Forelimb muscle (tissue), 1 donor: ENCODE measurements around the gene SPOCK3. TPM values are rescaled to one million over a fixed set of nuclear protein-coding genes. Genes with fewer than 3 reads are reported as not detected.

Experiments used
- DNase-seq: peaks from one replicate; pipeline ENCODE4 v3.0.0-alpha.2; 2013; ENCODE audit warnings: low read depth
- polyA plus RNA-seq: library from polyadenylated mRNA; unstranded; fragments of 120-200 nt; gene quantifications from one replicate; pipeline ENCODE4 v1.2.1, GENCODE V29; 2013; ENCODE audit not compliant: insufficient read length

The SPOCK3 gene
- polyA plus RNA-seq, 1 donor, result 0.86 TPM

GRCh38 chr4:167176723-167177367 is 57.4 kb downstream of the SPOCK3 start:
- DNase-seq, result no peak

GRCh38 chr4:167171928-167172327 is 62.4 kb downstream of the SPOCK3 start:
- DNase-seq, result no peak

DNA sequence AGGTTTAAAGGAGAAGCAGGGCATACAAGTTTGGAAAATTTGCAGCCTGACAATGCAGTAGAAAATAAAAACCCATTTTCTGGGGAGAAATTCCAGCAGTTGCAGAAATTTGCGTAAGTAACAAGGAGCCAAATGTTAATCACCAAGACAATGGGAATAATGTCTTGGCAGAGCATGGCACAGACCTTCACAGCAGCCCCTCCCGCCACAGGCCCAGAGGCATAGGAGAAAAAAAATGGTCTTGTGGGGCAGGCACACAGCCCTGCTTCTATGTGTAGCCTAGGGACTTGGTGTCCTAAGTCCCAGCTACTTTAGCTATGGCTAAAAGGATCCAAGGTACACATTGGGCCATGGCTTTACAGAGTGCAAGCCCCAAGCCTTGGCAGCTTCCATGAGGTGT is 65.7 kb downstream of the SPOCK3 start:
- no peak for DNase-seq

DNA sequence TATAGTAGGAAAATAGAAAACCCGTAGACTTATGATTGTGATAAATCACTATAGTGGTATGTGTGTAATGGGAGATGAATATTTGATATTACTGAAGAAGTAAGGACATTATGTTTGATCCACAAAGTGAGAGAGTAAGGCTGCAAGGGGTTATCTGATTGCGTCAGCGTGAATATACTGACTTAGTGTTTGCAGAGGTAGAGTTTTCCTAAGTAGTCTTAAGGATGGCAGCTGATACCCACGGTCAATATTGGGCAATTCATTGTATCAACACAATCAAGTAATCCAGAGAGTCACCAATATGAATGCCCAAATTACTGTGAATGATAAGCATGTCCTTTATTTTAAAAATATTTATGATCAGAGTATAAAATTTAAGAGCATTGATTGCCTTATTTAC is 83.7 kb downstream of the SPOCK3 start:
- DNase-seq, result no peak

DNA sequence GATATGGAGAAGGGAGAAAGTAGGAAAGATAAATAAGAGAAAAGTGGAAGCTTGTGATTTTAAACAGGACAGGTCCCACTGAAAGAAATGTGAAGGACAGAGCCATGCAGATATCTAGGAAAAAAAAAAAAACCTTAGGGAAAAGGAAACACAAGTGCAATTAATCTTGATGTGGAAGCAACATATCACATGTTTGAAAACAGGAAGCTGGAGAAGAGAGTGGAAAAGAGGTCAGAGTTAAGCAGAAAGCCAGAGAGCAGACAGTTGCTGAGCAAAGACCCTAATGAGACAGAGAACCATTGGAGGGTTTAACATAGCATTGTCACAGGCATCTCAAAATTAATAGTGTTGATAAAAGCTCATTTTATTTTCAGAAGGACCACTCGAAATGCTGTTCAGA is 89.7 kb downstream of the SPOCK3 start:
- DNase-seq, result no peak

DNA sequence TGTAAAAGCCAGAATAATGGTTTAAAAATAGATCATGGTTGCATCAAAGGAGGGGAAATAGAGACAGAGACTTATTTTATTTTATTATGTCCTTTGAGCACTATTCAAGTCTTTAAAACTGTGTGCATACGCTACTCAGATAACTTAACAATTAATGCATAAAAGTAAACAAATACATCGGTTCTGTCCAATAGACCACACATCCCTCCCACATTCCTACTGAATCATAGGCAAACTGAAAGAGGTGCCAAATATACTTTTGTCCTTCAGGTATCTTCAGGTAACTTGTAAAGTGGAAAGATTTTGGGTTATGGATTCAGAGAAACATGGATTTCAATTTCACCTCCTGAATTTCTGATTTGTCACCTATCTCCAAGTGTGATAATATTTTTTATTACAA is 91.3 kb downstream of the SPOCK3 start:
- no peak for DNase-seq

DNA sequence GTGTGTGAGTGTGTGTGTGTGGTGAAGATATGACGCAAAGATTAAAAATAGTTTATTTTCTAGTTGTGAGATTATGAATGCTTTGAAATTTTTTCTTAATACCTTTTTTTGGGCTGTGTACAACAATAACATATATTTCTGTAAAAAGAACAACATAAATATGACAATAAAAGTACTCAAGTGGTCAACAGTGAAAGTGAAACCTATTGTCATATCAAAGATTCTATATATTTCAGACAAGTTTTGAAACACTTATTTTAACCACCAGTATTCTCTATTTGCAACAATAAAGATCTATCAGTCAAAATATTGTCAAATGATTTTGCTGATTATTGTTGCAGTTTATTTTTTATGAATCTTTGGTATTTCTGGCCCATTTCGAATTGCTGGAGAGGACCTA is 98.0 kb downstream of the SPOCK3 start:
- no peak for DNase-seq

- no peak for DNase-seq
These were observed 105.1 kb downstream of the SPOCK3 start for GRCh38 chr4:167129146-167129545.

- DNase-seq, result no peak
These were observed 114.9 kb downstream of the SPOCK3 start for GRCh38 chr4:167119392-167119791.

GRCh38 chr4:167117273-167117672 is 117.0 kb downstream of the SPOCK3 start:
- DNase-seq, result no peak

- DNase-seq, result no peak
These were observed 119.8 kb downstream of the SPOCK3 start for GRCh38 chr4:167114416-167114971.

DNA sequence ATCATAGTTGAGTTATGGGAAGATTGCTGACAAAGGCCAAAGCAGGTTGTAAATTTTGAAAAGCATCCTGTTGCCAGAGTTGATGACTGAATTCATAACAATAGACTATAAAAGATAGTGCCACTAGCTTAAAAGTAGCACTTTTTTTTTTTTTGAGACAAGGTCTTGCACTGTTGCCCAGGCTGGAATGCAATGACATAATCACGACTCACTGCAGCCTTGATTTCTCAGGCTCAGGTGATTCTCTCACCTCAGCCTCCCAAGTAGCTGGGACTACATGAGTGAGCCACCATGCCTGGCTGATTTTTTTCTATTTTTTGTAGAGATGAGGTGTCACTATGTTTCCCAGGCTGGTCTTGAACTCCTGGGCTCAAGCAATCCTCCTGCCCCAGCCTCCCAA is 122.7 kb downstream of the SPOCK3 start:
- no peak for DNase-seq

DNA sequence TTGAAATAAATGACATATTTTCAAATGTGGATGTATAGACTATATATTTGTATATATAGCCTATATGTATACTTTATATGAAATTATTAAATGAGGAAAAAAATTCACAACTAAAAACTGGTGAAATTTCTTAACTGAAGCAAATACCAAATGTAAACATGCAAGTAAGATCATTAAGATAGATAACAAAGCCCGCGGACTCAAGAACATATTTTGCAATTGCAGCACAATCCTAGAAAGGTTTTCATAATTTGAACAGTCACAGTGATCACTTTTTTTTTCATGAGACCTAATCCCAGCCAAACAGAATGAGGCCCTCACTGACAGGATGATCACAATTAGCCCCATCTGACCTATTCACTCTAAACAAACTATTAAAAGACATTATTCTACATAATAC is 123.2 kb downstream of the SPOCK3 start:
- no peak for DNase-seq

DNA sequence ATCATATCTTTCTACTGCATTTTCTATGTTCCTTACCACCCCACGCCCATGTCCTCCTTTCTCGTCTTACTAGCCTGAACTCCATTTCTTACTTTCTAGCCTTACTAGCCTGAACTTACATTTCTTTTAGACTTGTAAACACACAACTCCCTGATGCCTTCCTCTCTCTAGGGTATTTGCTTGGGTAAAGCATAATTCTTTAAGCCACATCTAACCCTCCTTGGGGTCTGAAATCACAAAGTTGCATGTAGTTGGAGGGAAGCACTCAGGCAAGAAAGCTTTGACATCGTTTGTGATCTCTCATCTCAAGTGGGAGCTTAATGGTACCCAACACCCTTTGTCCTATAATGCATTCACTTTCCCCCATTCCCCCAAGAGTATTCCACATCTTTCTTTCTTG is 124.4 kb downstream of the SPOCK3 start:
- no peak for DNase-seq

DNA sequence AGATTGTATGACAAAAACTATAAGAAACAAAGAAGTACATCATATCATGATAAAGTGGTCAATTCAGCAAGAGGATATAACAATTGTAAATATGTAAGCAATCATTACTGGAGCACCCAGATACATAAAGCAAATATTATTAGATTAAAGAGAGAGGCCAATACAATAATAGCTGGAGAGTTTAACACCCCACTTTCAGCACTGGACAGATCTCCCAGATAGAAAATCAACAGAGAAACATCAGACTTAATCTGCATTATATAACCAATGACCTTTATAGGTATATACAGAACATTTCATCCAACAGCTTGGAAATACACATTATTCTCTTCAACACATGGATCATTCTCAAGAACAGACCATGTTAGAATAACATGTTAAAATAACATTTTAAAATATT is 128.4 kb downstream of the SPOCK3 start:
- DNase-seq, result no peak

GRCh38 chr4:167102475-167102874 is 131.8 kb downstream of the SPOCK3 start:
- DNase-seq, result no peak

GRCh38 chr4:167101035-167101434 is 133.3 kb downstream of the SPOCK3 start:
- no peak for DNase-seq

GRCh38 chr4:167100120-167100519 is 134.2 kb downstream of the SPOCK3 start:
- no peak for DNase-seq

- no peak for DNase-seq
These were observed 146.2 kb downstream of the SPOCK3 start for GRCh38 chr4:167088115-167088514.

- DNase-seq, result no peak
These were observed 150.0 kb downstream of the SPOCK3 start for GRCh38 chr4:167084321-167084720.

GRCh38 chr4:167079762-167080161 is 154.5 kb downstream of the SPOCK3 start:
- DNase-seq, result no peak

DNA sequence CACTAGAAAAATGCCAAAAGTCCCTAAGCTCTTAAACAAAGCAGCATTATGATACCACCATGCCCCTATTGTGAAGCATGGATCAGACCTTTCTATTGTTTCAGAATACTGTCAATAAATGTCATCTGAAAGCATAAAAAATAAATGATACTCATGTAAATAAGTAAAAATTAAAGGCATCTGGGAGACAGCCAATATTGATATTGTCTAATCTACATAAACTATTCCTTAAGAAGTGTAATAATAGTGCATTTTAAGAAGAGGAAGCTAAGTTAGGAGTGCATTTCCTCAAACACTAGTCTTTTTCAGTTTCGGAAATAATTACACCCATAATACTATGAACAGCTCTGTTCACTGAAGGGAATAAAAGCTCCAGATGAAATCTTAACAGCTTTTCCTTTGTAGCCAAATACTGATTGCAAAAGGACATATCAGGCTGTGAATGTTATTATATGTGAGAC is 181.6 kb downstream of the SPOCK3 start:
- DNase-seq, result no peak

DNA sequence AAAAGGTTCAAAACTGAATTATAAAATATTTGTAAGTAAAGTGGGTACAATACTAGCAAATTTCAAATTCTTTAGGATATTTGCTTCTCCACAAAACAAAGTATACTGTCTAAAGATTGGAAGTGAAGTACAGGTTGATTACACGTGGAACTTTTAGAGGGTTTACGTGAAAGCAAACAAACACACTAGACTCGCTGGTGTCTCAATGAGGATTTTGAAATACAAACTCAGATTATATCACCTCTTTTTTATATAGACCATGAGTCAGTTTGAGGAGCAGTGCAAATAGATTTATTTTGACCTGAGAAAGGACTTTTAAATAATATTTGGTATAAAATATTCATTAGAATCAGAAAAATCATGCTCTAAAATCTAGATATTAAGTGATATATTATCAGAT is 185.0 kb downstream of the SPOCK3 start:
- no peak for DNase-seq

DNA sequence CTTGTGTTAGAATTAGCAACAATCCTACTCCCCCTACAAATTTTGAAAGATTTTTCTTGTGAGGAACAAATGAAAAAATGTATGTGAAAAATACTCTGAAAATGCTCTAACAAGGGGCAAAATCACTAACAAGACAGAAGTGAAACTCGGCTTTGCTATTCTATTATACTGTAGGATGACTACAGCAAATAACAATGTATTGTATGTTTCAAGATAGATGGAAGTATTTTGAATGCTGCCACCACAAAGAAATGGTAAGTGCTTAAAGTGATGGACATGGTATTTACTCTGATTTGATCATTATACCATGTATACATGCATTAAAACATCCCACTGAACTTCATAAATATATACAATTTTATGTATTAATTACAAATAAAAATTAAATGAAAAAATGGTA is 192.8 kb downstream of the SPOCK3 start:
- DNase-seq, result no peak
